ENCODE results near the gene CD180. TPM values are rescaled to one million over a fixed set of nuclear protein-coding genes. Genes with fewer than 3 reads are reported as not detected.

CD180 gene
- total RNA-seq, 1 donor from 2014 or later = not detected

DNA sequence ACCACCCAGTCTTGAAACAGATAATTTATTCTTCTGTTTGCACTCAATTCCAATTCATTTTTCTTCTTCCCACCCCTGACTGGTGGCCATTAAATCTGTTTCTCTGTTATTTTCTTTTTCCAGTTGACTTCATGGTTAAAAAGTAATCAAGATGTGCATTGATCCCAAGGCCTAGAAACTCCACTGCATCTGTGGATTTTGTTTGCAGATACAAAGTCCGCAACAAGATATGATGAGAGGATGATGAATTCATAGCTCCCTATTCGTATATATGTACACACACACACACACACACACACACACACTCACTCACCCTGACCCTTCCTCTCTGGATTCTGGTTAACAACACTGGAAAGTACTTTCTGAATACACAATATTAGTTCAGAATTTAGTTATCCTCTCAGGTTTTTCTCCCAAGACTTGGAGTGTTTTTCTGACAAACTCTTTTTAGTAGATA lies 52.4 kb downstream of the CD180 start:
- DNase-seq = no peak
- H3K27ac Mint-ChIP-seq (ENCODE audit: unreplicated experiment) = no peak overlapping the region
- H3K4me1 Mint-ChIP-seq (ENCODE audit: low read depth, unreplicated experiment) = peaks cover 5% of the 10 kb centered on the region
- H3K4me3 Mint-ChIP-seq (ENCODE audit: unreplicated experiment) = no peak overlapping the region
- no peaks in the 10 kb centered on the region for H3K36me3 Mint-ChIP-seq (ENCODE audit: unreplicated experiment)
- H3K27me3 Mint-ChIP-seq (ENCODE audit: unreplicated experiment) = no peaks in the 10 kb centered on the region
- H3K9me3 Mint-ChIP-seq (ENCODE audit: unreplicated experiment) = no peaks in the 10 kb centered on the region
- TF ChIP-seq, protein P1, sequence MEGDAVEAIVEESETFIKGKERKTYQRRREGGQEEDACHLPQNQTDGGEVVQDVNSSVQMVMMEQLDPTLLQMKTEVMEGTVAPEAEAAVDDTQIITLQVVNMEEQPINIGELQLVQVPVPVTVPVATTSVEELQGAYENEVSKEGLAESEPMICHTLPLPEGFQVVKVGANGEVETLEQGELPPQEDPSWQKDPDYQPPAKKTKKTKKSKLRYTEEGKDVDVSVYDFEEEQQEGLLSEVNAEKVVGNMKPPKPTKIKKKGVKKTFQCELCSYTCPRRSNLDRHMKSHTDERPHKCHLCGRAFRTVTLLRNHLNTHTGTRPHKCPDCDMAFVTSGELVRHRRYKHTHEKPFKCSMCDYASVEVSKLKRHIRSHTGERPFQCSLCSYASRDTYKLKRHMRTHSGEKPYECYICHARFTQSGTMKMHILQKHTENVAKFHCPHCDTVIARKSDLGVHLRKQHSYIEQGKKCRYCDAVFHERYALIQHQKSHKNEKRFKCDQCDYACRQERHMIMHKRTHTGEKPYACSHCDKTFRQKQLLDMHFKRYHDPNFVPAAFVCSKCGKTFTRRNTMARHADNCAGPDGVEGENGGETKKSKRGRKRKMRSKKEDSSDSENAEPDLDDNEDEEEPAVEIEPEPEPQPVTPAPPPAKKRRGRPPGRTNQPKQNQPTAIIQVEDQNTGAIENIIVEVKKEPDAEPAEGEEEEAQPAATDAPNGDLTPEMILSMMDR (IDR thresholded peaks at IDR 0.05; ENCODE audit: partially characterized antibody, unreplicated experiment) = no peak

DNA sequence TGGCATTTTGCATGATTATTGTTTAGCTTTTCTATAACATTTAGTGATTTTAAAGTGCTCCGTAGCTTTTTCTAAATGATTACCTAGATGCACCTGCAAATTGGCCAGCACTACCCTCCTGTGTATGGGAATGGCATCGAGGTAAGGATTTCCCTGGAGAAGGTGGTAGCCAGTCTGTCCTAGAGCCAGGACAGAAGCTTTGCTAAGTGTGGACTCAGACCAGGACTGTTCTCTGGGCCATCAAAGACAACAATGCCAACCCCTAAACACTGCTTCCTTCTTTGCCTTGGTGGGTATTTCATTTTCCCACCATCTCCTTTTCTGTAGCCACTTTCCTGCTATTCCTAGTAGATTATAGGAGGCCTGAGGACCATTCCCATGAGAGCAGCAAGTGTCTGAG lies 53.0 kb downstream of the CD180 start:
- no peak overlapping the region for H3K4me3 Mint-ChIP-seq (ENCODE audit: unreplicated experiment)
- no peak for DNase-seq
- peaks cover 1% of the 10 kb centered on the region for H3K4me1 Mint-ChIP-seq (ENCODE audit: low read depth, unreplicated experiment)
- H3K27ac Mint-ChIP-seq (ENCODE audit: unreplicated experiment) = no peak overlapping the region
- TF ChIP-seq, protein P1 (IDR thresholded peaks at IDR 0.05; ENCODE audit: partially characterized antibody, unreplicated experiment) = no peak
- H3K36me3 Mint-ChIP-seq (ENCODE audit: unreplicated experiment) = no peaks in the 10 kb centered on the region
- no peaks in the 10 kb centered on the region for H3K27me3 Mint-ChIP-seq (ENCODE audit: unreplicated experiment)
- H3K9me3 Mint-ChIP-seq (ENCODE audit: unreplicated experiment) = no peaks in the 10 kb centered on the region

GRCh38 chr5:67142816-67143215 lies 53.8 kb downstream of the CD180 start:
- no peaks in the 10 kb centered on the region for H3K36me3 Mint-ChIP-seq (ENCODE audit: unreplicated experiment)
- H3K4me3 Mint-ChIP-seq (ENCODE audit: unreplicated experiment) = no peak overlapping the region
- H3K4me1 Mint-ChIP-seq (ENCODE audit: low read depth, unreplicated experiment) = no peaks in the 10 kb centered on the region
- TF ChIP-seq, protein P1 (IDR thresholded peaks at IDR 0.05; ENCODE audit: partially characterized antibody, unreplicated experiment) = no peak
- no peak for DNase-seq
- no peak overlapping the region for H3K27ac Mint-ChIP-seq (ENCODE audit: unreplicated experiment)
- no peaks in the 10 kb centered on the region for H3K9me3 Mint-ChIP-seq (ENCODE audit: unreplicated experiment)
- H3K27me3 Mint-ChIP-seq (ENCODE audit: unreplicated experiment) = no peaks in the 10 kb centered on the region

- DNase-seq = no peak
- no peaks in the 10 kb centered on the region for H3K27me3 Mint-ChIP-seq (ENCODE audit: unreplicated experiment)
- H3K27ac Mint-ChIP-seq (ENCODE audit: unreplicated experiment) = no peak overlapping the region
- H3K4me1 Mint-ChIP-seq (ENCODE audit: low read depth, unreplicated experiment) = no peaks in the 10 kb centered on the region
- H3K4me3 Mint-ChIP-seq (ENCODE audit: unreplicated experiment) = no peak overlapping the region
- TF ChIP-seq, protein P1 (IDR thresholded peaks at IDR 0.05; ENCODE audit: partially characterized antibody, unreplicated experiment) = no peak
- no peaks in the 10 kb centered on the region for H3K36me3 Mint-ChIP-seq (ENCODE audit: unreplicated experiment)
- H3K9me3 Mint-ChIP-seq (ENCODE audit: unreplicated experiment) = no peaks in the 10 kb centered on the region
Measured at GRCh38 chr5:67141644-67142043, 55.0 kb downstream of the CD180 start.

DNA sequence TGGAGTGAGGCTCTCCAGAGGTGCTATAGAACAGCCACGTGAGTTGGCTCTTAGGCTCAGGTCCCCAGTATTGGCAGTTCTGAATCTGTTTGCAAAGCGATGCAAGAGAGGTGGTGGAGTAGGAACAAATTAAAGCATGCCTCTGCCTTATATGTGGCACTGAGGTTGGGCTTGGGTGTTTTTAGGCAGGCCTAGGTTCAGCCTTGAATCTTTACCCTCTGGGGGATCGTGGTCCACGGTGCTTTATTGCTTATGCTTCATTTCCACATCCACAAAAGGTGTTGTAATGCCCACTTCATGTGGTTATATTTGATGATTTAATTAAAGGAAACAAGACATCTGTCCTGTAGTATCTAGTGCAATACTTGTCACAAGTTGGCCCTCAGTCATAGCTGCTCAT lies 56.2 kb downstream of the CD180 start:
- no peaks in the 10 kb centered on the region for H3K4me1 Mint-ChIP-seq (ENCODE audit: low read depth, unreplicated experiment)
- no peak for DNase-seq
- TF ChIP-seq, protein P1 (IDR thresholded peaks at IDR 0.05; ENCODE audit: partially characterized antibody, unreplicated experiment) = no peak
- no peak overlapping the region for H3K4me3 Mint-ChIP-seq (ENCODE audit: unreplicated experiment)
- no peaks in the 10 kb centered on the region for H3K9me3 Mint-ChIP-seq (ENCODE audit: unreplicated experiment)
- no peaks in the 10 kb centered on the region for H3K27me3 Mint-ChIP-seq (ENCODE audit: unreplicated experiment)
- H3K36me3 Mint-ChIP-seq (ENCODE audit: unreplicated experiment) = no peaks in the 10 kb centered on the region
- no peak overlapping the region for H3K27ac Mint-ChIP-seq (ENCODE audit: unreplicated experiment)
